Mammary epithelial cell (primary cell): ENCODE measurements around the gene XRRA1.

Experiments used
- CTCF ChIP-seq, 2 donors: IDR thresholded peaks in 1 of 2; conservative IDR thresholded peaks in 1 of 2; 2 replicates each; pipeline ENCODE4 v1.5.1; 2011 to 2012; ENCODE audit warnings: inconsistent platforms in 2 of 2, low read length in 2 of 2, mild to moderate bottlenecking in 2 of 2, control low read depth in 1 of 2, low read depth in 1 of 2; ENCODE audit not compliant: insufficient read depth in 1 of 2; ENCODE audit errors: extremely low read depth in 1 of 2
- EZH2 ChIP-seq: IDR thresholded peaks from 2 replicates; pipeline ENCODE4 v1.6.1; 2012; ENCODE audit warnings: low read length, inconsistent platforms, borderline replicate concordance

GRCh38 chr11:74896311-74896710 is 52.6 kb downstream of the XRRA1 start:
- TF ChIP-seq CTCF (conservative IDR thresholded peaks at IDR 0.05 in 1 of 2, IDR thresholded peaks at IDR 0.05 in 1 of 2; ENCODE audit: extremely low read depth in 1 of 2, insufficient read depth in 1 of 2, low read depth in 1 of 2, low read length in 2 of 2) (no peak), EZH2 (no peak)
